ENCODE measurements around the gene SIGLEC1. TPM values are rescaled to one million over a fixed set of nuclear protein-coding genes. Genes with fewer than 3 reads are reported as not detected.

The SIGLEC1 gene
- total and polyA plus RNA-seq, 2 experiments from 2014 or later: not detected

GRCh38 chr20:3728354-3728753 is 16.0 kb upstream of the SIGLEC1 start:
- H3K4me3 ChIP-seq: no peak overlapping the region
- no peak overlapping the region for H2AFZ ChIP-seq
- no peaks in the 10 kb centered on the region for H3F3A ChIP-seq (replicated peaks; ENCODE audit: low read depth)
- no peak for DNase-seq (ENCODE audit: low spot score)
- no peaks in the 10 kb centered on the region for H4K20me1 ChIP-seq (replicated peaks; ENCODE audit: insufficient read depth)
- no peaks in the 10 kb centered on the region for H3K9me2 ChIP-seq (ENCODE audit: insufficient read depth)
- H3K79me2 ChIP-seq (replicated peaks; ENCODE audit: insufficient read depth): no peaks in the 10 kb centered on the region
- H3K27ac ChIP-seq (ENCODE audit: low read depth): no peak overlapping the region
- H3K4me3 Mint-ChIP-seq: no peak overlapping the region
- TF ChIP-seq CREB1 (CRISPR knock-in tag; IDR thresholded peaks at IDR 0.05; ENCODE audit: low read depth) (no peak), STAT1 (IDR thresholded peaks at IDR 0.05; ENCODE audit: unreplicated experiment) (no peak), NANOG (IDR thresholded peaks at IDR 0.05; ENCODE audit: borderline replicate concordance) (no peak), ETS1 (IDR thresholded peaks at IDR 0.05) (no peak), ZNF331 (CRISPR knock-in tag; IDR thresholded peaks at IDR 0.05; ENCODE audit: low read depth) (no peak), CTCF (conservative IDR thresholded peaks at IDR 0.05; ENCODE audit: low read depth in 2 of 2) (no peak), EZH2 (IDR thresholded peaks at IDR 0.05; ENCODE audit: low read depth, unreplicated experiment) (no peak), ZNF462 (CRISPR knock-in tag; IDR thresholded peaks at IDR 0.05) (no peak), REST (IDR thresholded peaks at IDR 0.05; ENCODE audit: unreplicated experiment) (no peak), EZH2phosphoT487 (IDR thresholded peaks at IDR 0.05; ENCODE audit: unreplicated experiment) (no peak), ZNF114 (CRISPR knock-in tag; IDR thresholded peaks at IDR 0.05) (no peak), POLR2AphosphoS5 (IDR thresholded peaks at IDR 0.05; ENCODE audit: low read depth) (no peak), JUNB (IDR thresholded peaks at IDR 0.05; ENCODE audit: unreplicated experiment) (no peak)
- H3K27me3 ChIP-seq (ENCODE audit: insufficient read depth): peaks cover 29% of the 10 kb centered on the region
- H3K36me3 Mint-ChIP-seq (ENCODE audit: low read depth): no peaks in the 10 kb centered on the region; the same call in 2 of the 3 replicates
- no peak overlapping the region for H3K27ac Mint-ChIP-seq
- no peak overlapping the region for H3K4me2 ChIP-seq
- peaks cover 34% of the 10 kb centered on the region for H3K27me3 Mint-ChIP-seq (ENCODE audit: insufficient read depth, low read depth, poor library complexity)
- peaks cover 15% of the 10 kb centered on the region for H3K4me1 Mint-ChIP-seq
- H3K4me1 ChIP-seq (ENCODE audit: insufficient read depth): peaks cover 5% of the 10 kb centered on the region; the same call in 1 of the 2 replicates
- H3K9me3 Mint-ChIP-seq: no peaks in the 10 kb centered on the region; the same call in 2 of the 3 replicates
- no peaks in the 10 kb centered on the region for H3K36me3 ChIP-seq (ENCODE audit: insufficient read depth)
- no peak for ATAC-seq
